HG02981 (cell line): Measurements from ENCODE around the gene NUMB.

ENCODE experiments used
- ATAC-seq: cut with Tn5 transposase; IDR thresholded peaks from one replicate; pipeline ENCODE4 v1.9.1; 2021; ENCODE audit warnings: mild to moderate bottlenecking, moderate library complexity; ENCODE audit not compliant: unreplicated experiment

The NUMB gene

DNA sequence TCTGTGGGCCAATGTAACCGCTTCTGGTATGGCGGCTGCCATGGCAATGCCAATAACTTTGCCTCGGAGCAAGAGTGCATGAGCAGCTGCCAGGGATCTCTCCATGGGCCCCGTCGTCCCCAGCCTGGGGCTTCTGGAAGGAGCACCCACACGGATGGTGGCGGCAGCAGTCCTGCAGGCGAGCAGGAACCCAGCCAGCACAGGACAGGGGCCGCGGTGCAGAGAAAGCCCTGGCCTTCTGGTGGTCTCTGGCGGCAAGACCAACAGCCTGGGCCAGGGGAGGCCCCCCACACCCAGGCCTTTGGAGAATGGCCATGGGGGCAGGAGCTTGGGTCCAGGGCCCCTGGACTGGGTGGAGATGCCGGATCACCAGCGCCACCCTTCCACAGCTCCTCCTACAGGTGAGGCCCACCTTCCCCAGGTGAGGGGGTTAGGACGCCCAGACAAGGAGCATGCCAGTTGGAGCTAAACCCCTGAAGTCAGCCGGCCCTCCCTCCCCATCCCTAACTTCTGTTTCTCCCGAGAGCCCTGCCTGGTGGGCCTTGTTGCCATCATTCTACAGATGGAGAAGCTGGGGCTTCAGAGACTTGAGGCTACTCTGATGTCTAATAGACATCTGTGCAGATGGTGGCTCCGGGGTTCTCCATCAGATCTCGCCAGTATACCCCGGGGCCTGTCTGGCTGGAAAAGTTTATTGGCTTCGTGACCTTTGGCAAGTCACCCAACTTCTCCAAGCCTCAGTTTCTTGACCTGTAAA is 195.7 kb downstream of the NUMB start:
- ATAC-seq, result no peak

DNA sequence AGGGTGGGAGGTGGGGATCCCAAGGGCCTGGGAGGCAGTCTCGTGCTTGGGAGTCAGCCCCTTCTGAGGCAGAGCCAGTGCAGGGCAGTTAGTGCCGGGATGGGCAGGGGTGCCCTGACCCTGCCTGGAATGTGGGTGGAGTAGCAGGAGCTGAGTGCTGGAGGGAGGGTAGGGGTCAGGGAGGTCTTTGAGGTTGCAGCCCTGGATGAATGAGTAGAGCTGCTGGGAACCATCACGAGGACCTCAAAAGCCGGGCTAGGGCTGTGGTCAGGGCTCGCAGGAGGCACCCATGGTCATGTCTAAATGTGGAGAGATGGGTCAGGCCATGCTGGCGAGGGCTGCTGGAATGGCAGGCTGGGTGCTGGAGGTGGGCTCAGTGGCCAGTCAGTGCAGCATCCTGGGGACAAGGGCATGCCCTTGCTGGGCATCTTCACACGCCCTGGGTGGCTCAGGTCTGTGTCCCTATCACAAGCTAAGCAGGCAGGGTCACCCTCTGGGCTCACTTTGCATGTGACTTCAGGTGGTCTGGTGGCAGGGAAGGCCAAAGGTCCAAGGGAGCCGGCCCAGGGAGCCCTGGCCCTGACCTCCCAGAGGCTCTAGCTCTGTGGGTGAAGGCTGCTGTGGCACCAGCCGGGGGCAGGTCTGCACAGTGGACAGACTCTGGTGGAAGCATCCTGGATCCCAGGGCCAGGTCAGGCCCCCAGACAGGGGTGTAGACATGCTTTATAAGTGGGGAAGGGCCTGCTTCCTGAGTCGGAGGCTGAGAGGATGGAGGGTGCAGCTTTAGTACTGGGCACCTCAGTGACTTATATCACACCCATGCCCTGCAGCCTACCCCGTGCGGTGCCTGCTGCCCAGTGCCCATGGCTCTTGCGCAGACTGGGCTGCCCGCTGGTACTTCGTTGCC is 196.6 kb downstream of the NUMB start:
- ATAC-seq, result no peak

DNA sequence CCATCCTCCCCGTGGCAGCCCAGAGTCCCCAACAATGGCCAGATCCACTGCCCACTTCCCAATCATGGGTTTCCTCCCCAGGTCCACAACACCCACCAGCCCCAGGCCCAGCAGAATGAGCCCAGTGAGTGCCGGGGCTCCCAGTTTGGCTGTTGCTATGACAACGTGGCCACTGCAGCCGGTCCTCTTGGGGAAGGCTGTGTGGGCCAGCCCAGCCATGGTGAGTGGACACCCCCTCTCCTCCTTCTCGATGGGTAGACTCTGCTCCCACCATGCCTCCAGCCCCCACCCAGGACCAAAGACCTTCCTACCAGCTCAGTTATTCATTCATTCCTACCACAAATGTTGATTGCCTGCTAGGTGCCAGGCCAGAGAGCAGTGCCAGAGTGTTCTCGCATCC is 197.3 kb downstream of the NUMB start:
- no peak for ATAC-seq

DNA sequence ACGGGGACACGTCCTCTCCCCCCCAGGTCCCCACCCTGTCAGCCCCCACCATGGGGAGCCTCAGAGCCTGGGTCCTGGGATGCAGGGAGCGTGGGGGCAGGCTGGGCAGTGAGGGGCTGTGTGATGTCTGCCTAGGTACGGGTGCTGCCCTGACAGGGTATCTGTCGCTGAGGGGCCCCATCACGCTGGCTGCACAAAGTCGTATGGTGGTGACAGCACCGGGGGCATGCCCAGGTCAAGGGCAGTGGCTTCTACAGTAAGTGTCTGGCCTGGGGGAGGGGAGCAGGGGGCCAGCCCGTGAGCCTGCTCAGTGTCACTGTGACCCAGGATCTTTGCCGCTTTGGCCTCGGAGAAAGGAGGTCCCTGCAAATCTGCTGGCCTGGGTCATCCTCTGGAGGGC is 197.8 kb downstream of the NUMB start:
- ATAC-seq, result no peak

DNA sequence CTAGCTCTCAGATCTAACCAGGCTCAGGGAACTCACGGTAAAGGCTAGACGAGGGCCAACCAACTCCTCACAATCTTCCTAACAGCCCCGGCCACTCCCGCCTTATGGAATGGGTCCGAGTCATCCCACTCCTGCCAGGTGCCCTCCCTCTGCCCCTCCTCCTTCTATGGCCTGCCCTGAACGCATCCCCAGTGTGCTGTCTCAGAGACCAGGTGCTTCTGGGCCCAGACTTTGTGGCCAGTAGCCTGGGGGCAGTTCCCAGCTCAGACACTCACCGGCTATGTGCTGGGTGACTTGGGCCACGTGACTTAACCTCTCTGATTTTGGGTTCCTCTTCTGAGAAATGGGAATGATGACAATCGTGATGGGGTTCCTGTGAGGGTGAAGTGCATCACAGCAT is 198.5 kb downstream of the NUMB start:
- ATAC-seq, result no peak

DNA sequence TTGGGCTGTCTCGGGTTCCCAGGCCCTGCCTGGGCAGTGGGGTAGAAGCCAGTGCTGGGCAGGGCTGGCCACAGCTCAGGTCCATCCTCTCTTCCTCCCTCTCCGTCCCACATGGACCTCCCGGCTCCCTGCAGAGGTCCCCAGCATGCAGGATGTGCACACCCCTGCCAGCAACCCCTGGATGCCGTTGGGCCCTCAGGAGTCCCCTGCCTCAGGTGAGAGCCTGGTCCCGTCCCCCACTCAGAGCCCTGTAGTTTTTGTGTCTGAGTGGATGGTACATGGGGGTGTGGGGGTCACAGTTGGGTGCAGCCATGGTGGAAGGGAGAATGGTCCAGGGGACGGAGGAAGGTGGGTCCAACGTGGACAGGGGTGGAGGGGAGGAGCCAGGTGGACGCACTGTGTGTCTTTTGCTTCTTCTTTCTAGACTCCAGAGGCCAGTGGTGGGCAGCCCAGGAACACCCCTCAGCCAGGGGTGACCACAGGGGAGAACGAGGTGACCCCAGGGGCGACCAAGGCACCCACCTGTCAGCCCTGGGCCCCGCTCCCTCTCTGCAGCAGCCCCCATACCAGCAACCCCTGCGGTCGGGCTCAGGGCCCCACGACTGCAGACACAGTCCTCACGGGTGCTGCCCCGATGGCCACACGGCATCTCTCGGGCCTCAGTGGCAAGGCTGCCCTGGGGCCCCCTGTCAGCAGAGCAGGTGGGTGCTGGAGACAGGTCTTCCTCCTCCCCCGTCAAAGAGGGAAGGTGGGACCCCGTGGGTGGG is 199.3 kb downstream of the NUMB start:
- ATAC-seq, result no peak

DNA sequence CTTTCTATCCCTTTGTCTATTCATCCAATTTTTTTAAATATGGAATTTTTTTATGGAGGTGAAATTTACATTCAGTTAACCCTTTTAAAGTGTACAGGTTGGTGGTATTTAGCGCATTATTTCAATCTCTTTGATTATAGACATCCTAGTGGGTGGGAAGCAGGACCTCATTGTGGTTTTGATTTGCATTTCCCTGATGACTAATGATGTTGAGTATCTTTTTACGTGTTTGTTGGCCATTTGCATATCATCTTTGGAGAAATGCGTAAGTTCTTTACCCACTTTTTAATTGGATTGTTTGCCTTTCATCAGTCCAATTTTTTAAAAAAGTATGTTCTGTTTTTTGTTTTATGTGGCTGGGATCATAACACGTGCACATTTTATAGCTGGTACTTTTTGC is 200.3 kb downstream of the NUMB start:
- ATAC-seq, result no peak

DNA sequence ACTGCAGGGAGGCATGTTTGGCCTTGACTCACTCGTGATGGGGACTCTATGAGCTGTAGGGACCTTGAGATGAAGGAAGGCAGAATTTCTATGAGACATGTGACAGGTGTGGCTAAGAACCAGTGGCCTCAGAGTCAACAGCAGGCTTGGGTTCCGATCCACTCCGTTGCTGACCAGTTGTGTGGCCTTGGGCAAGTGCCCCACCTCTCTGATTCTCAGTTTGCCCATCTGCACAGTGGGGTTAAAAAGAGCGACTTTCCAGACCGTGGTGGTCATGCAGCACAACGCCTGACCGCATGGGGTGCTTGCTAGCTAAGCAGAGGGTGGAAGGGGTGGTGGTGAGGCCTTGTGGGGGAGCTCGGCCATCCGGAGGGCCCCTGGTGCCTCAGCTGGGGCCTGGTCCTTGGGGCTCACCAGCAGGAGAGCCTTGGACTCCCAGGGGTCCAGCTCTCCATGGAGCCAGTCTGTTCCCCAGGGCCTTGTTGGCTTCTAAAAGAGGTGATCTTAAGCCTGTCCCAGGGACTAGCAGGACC is 202.6 kb downstream of the NUMB start:
- no peak for ATAC-seq

DNA sequence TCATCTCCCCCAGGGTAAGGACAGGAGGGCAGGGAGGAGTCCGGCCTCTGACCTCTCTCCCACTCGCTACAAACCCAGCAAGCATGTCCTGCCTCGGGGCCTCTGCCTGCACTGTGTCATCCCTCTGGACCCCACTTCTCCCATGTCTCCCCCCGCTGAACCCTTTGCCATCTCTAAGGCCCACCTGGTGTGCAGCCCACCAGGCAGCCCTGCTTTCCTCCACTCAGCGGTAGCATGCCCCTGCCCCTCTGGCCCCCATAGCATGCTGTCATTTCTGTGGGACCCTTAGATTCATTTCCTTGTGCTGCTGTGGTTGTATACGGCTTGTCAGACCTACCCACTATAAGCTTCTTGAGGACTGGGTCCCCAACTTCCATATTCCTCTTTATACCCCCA is 203.3 kb downstream of the NUMB start:
- no peak for ATAC-seq

DNA sequence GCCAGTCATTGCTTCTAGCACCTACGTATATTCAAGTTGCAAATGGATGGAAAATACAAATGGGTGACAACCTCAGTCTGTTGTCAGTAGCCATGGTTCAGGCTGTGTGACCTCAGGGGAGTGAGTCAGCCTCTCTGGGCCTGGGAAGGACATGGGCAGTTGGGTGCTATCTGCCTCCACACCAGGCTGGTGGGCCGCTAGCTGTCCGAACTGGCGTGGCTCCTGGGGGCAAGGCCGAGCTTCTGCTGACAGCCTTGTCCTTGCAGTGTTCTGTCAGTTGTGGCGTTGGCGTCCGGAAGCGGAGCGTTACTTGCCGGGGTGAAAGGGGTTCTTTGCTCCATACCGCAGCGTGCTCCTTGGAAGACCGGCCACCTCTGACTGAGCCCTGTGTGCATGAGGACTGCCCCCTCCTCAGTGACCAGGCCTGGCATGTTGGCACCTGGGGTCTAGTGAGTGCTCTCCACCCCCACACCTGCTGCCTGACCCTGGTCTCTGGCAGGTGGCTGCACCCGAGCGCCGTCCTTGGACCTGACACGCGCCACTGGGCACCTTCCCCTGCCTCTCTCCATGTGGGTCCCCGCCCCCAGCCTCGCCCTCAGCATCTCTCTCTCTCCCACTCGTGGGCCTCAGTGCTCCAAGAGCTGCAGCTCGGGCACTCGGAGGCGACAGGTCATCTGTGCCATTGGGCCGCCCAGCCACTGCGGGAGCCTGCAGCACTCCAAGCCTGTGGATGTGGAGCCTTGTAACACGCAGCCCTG is 203.9 kb downstream of the NUMB start:
- ATAC-seq, result no peak

DNA sequence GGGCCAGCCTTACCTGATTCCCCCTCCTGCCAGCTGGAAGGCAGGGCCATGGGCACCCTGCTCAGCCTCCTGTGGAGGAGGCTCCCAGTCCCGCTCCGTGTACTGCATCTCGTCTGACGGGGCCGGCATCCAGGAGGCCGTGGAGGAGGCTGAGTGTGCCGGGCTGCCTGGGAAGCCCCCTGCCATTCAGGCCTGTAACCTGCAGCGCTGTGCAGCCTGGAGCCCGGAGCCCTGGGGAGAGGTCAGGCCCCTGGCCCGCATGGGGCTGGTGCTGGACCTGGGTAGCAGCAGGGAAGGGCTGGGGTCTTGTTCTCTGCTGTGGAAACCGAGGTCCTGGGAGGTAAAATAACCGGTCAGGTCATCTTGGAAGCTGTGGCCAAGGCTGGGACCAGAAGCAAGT is 204.6 kb downstream of the NUMB start:
- no peak for ATAC-seq

DNA sequence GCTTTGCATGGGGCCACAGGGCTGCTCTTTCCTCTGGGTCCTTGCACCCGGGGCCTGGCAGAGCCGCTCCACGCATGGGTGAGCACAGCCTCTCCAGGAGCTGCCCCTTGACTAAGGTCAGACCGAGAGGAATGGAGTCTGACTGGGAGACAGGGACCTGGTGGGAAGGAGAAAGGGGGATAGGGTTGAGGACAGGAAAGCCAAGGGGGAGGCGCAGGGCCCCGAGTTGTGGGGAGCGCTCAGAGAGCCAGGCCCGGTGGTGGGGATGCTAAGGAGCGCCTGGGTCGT is 205.1 kb downstream of the NUMB start:
- no peak for ATAC-seq

DNA sequence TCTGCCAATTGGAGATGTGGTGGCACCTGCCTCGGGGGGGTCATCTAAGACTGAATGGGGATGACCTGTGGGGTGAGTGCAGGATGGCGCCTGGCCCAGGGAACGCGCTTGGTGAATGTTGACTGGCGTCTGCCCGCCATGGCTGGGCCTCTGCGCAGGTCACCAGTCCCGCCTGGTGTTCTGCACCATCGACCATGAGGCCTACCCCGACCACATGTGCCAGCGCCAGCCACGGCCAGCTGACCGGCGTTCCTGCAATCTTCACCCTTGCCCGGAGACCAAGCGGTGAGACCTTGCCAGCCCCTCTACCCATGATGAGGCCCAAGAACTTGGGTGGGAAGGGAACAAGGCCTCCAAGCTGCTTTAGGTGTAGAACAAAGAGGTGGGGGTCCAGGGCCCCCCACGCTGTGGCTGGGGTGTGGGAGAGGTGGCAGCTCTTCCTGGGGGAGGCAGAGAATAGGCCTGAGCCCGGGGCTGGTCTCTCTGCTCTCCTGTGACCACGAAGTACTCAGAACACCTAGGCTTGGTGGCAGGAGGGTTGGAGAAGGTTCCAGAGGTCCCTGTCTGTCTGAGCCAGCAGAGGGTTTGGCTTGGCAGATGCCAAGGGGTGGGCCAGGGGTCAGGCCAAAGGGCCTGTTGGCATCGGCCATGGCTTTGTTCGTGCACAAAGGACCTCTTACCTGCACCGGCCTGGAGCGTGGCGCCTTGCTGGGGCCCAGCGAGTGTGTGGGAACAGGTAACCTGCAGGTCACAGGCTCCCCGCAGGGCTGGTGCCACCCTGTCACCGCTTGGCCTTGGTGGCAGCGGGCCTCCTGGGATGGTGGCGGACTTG is 205.6 kb downstream of the NUMB start:
- ATAC-seq, result no peak

DNA sequence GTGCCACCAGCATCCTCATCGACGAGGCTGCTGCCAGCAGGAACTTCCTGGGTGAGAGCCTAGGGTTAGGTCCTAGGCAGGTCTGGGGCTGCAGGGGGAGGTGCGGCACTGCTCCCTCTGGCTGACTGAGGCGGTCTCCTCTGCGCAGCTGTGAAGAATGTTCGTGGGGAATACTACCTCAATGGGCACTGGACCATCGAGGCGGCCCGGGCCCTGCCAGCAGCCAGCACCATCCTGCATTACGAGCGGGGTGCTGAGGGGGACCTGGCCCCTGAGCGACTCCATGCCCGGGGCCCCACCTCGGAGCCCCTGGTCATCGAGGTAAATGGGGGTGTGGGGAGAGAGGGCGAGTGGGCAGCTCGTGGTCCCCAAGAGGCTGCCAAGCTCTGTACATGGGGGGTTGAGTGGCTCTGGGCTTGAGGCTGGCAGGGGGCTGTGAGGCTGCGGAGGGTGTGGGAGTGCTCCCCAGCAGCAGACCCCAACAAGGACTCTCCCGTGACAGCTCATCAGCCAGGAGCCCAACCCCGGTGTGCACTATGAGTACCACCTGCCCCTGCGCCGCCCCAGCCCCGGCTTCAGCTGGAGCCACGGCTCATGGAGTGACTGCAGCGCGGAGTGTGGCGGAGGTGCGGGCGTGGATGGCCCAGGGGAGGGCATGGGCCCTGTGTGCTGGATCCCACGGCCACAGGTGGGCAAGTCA is 206.7 kb downstream of the NUMB start:
- no peak for ATAC-seq

DNA sequence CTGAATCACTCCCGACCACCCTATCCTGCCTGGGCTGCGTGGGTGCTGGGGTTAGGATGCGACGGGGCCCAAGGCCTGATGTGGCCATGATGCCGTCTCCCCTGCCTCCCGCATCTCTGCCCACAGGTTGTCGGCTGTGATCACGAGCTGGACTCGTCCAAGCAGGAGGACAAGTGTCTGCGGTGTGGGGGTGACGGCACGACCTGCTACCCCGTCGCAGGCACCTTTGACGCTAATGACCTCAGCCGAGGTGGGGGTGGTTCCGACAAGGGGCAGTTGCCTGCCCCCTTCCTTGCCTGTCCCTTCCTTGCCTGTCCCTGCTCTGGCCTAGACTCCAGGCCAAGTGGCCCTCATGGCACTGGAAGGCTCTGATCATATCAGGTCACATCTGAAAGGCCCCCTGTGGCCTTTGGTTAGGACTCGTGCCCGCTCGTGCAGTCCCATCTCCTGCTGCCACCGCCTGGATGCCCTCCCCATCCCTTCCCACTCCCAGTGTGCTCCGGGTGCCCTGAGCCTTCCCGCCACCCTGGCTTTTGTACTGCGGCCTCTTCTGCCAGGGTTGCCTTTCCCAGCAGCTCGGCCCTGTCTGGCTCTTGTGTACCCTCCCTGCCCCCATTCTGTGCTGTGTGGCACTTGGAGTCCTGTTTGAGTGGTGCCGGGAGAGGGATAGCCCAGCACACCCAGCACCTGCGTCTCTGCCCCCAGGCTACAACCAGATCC is 207.4 kb downstream of the NUMB start:
- no peak for ATAC-seq

DNA sequence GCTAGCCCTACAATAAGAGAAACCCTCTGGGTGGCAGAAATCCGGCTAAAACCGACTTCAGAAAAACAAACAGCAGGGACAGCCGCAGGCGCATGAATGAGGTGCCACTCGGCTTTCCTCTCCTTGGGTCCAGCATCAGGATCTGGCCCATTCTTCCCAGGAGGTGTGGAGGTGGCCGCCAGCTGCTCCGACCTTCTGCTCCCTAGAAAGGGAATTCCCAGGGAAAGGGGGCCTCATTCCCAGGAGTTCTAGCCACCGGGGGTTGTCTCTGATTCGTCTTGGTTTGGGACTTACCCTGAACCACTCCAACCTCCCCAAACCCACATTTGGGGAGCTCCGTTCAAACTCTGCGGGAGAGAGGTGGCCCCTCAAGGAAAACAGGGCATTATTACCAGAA is 208.0 kb downstream of the NUMB start:
- ATAC-seq, result no peak

DNA sequence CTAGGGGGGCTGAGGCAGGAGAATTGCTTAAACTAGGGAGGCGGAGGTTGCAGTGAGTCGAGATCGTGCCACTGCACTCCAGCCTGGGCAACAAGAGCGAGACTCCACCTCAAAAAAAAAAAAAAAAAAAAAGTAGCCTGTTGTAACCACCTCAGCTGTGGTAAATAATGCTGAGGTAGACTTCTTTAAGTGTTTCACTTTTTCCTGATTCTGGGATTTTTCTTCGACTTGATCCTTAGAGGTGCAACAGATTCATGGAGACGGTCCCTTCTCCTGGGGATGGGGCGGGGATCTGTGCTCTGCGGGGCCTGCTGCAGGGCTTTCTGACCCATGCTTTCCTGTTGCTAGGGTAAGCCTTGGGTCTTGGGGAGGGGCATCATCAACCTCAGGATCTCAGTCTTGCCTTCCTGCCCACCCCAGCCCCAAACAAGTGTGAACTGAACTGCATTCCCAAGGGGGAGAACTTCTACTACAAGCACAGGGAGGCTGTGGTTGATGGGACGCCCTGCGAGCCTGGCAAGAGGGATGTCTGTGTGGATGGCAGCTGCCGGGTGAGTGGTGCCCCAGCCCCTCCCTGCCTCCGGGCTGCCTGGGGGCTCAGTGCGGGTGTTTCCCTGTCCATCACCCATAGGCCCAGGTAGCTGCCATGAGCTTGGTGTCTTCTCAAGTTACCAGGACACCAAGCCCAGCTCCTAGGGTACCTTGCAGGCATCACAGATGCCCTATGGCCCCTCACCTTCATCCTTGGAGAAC is 208.6 kb downstream of the NUMB start:
- no peak for ATAC-seq

DNA sequence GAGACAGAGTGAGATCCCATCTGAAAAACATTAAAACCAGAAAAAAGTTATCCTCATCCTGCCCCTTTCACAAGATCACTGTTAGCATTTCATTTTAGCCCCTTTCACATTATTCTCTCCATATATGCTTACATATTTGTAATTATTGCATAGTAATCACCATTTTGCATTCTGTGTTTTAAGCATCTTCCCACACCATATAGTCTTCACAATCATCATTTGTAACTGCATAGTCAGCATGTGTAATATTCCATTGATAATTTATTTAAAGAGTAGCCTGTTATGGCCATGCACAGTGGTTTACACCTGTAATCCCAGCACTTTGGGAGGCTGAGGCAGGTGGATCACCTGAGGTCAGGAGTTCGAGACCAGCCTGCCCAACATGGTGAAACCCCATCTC is 209.2 kb downstream of the NUMB start:
- no peak for ATAC-seq
